Nephron progenitor cell (in vitro differentiated cells): ENCODE results near the gene SNX27.

ENCODE experiments used
- DNase-seq: peaks from one replicate; pipeline ENCODE4 v3.0.0; 2021
- H3K27ac Mint-ChIP-seq: 2 replicates; pipeline ENCODE4 v1.8.0; 2021; ENCODE audit warnings: mild to moderate bottlenecking, moderate library complexity, mixed read lengths
- H3K27me3 Mint-ChIP-seq: 2 replicates; pipeline ENCODE4 v1.8.0; 2021; ENCODE audit warnings: mild to moderate bottlenecking, low read depth, mixed read lengths; ENCODE audit not compliant: poor library complexity
- H3K36me3 Mint-ChIP-seq: 2 replicates; pipeline ENCODE4 v1.8.0; 2021; ENCODE audit warnings: low read depth, mixed read lengths
- H3K4me1 Mint-ChIP-seq: 2 replicates; pipeline ENCODE4 v1.8.0; 2021; ENCODE audit warnings: mixed read lengths
- H3K4me3 Mint-ChIP-seq: 2 replicates; pipeline ENCODE4 v1.8.0; 2021; ENCODE audit warnings: mild to moderate bottlenecking, moderate library complexity, mixed read lengths
- H3K9me3 Mint-ChIP-seq: 2 replicates; pipeline ENCODE4 v1.8.0; 2021; ENCODE audit warnings: mild to moderate bottlenecking, moderate library complexity, mixed read lengths
- TF ChIP-seq, protein P1 (sequence below): fragments of 200-600 bp; sonication (generic); IDR thresholded peaks from 2 replicates; pipeline ENCODE4 v1.5.0; 2021; ENCODE audit warnings: antibody characterized with exemption

The SNX27 gene

GRCh38 chr1:151689494-151689893 is 77.6 kb downstream of the SNX27 start:
- Mint-ChIP-seq H3K9me3 (no peaks in the 10 kb centered on the region), H3K36me3 (peaks cover 48% of the 10 kb centered on the region), H3K4me3 (no peak overlapping the region), H3K27ac (no peak overlapping the region), H3K4me1 (no peaks in the 10 kb centered on the region), H3K27me3 (peaks cover 2% of the 10 kb centered on the region)
- TF ChIP-seq, protein P1, sequence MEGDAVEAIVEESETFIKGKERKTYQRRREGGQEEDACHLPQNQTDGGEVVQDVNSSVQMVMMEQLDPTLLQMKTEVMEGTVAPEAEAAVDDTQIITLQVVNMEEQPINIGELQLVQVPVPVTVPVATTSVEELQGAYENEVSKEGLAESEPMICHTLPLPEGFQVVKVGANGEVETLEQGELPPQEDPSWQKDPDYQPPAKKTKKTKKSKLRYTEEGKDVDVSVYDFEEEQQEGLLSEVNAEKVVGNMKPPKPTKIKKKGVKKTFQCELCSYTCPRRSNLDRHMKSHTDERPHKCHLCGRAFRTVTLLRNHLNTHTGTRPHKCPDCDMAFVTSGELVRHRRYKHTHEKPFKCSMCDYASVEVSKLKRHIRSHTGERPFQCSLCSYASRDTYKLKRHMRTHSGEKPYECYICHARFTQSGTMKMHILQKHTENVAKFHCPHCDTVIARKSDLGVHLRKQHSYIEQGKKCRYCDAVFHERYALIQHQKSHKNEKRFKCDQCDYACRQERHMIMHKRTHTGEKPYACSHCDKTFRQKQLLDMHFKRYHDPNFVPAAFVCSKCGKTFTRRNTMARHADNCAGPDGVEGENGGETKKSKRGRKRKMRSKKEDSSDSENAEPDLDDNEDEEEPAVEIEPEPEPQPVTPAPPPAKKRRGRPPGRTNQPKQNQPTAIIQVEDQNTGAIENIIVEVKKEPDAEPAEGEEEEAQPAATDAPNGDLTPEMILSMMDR, result no peak
- no peak for DNase-seq

DNA sequence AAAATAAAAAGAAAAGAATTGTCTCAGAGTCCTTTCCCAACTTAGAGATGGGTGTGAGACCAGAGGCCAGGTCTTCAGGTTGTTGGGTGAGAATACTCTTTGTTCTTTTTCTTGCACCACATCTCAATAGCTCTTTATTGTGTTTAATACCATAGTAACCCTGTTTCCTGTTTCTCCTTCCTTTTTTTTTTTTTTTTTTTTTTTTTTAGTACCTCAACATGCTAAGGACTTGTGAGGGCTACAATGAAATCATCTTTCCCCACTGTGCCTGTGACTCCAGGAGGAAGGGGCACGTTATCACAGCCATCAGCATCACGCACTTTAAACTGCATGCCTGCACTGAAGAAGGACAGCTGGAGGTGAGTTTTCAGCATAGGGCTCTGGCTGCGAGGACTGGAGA is 80.4 kb downstream of the SNX27 start:
- Mint-ChIP-seq H3K4me1 (no peaks in the 10 kb centered on the region), H3K4me3 (no peak overlapping the region), H3K27ac (no peak overlapping the region), H3K36me3 (peaks cover 55% of the 10 kb centered on the region), H3K27me3 (peaks cover 5% of the 10 kb centered on the region), H3K9me3 (no peaks in the 10 kb centered on the region)
- TF ChIP-seq, protein P1, result no peak
- DNase-seq, result no peak

GRCh38 chr1:151693057-151693651 is 81.3 kb downstream of the SNX27 start:
- Mint-ChIP-seq H3K4me1 (no peaks in the 10 kb centered on the region), H3K27me3 (peaks cover 2% of the 10 kb centered on the region), H3K4me3 (no peak overlapping the region), H3K36me3 (peaks cover 51% of the 10 kb centered on the region), H3K9me3 (no peaks in the 10 kb centered on the region), H3K27ac (peak overlapping the region; percentile 1)
- no peak for DNase-seq
- TF ChIP-seq, protein P1, result peak; percentile 60

- TF ChIP-seq, protein P1, result no peak
- peaks cover 36% of the 10 kb centered on the region for H3K36me3 Mint-ChIP-seq
- no peak overlapping the region for H3K27ac Mint-ChIP-seq
- peaks cover 11% of the 10 kb centered on the region for H3K27me3 Mint-ChIP-seq
- no peaks in the 10 kb centered on the region for H3K9me3 Mint-ChIP-seq
- peaks cover 24% of the 10 kb centered on the region for H3K4me1 Mint-ChIP-seq
- no peak for DNase-seq
- H3K4me3 Mint-ChIP-seq, result no peak overlapping the region
These were observed 89.7 kb downstream of the SNX27 start for GRCh38 chr1:151701515-151701914.

DNA sequence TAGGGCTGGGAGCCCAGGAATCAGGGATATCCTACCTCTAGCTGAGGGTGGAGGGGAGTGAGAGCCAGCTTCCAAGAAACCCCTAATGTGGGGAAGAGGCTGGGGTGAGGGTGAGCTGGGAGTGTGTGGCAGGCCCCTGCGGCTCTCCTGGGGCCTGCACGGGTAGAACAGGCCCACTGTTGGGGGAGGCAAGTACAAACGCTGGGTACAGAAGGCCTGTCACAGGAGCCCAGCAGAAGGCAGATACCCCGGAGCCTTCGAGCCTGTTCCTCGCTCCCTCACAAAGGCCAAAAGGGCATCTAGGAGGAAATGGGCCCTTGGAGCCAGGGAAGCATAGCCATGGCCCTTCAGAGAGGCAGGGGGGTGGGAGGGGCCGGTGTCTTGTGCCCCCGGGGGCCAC is 91.1 kb downstream of the SNX27 start:
- no peaks in the 10 kb centered on the region for H3K9me3 Mint-ChIP-seq
- H3K4me1 Mint-ChIP-seq, result peaks cover 24% of the 10 kb centered on the region
- H3K27ac Mint-ChIP-seq, result peak overlapping the region; percentile 97
- H3K4me3 Mint-ChIP-seq, result peak overlapping the region; percentile 6
- TF ChIP-seq, protein P1, result no peak
- DNase-seq, result no peak
- peaks cover 28% of the 10 kb centered on the region for H3K36me3 Mint-ChIP-seq
- peaks cover 11% of the 10 kb centered on the region for H3K27me3 Mint-ChIP-seq

- Mint-ChIP-seq H3K36me3 (peaks cover 23% of the 10 kb centered on the region), H3K27ac (peak overlapping the region; percentile 34), H3K4me1 (peaks cover 24% of the 10 kb centered on the region), H3K4me3 (no peak overlapping the region), H3K9me3 (no peaks in the 10 kb centered on the region), H3K27me3 (peaks cover 11% of the 10 kb centered on the region)
- TF ChIP-seq, protein P1, result no peak
- no peak for DNase-seq
These were observed 92.0 kb downstream of the SNX27 start for GRCh38 chr1:151703813-151704212.
